Activated CD4-positive, CD25-positive, alpha-beta regulatory T cell treated with anti-CD3 and anti-CD28 coated beads, Interleukin-2, amount 50 U/mL, for 24 hours (primary cell): ENCODE measurements around the gene SMIM44.

Source experiments
- ATAC-seq, 2 donors: fragments of 150-1000 bp; cut with Tn5 transposase; one replicate each; pipeline ENCODE4 v1.10.0; 2021; ENCODE audit warnings: mild to moderate bottlenecking in 1 of 2, moderate library complexity in 1 of 2

The SMIM44 gene

DNA sequence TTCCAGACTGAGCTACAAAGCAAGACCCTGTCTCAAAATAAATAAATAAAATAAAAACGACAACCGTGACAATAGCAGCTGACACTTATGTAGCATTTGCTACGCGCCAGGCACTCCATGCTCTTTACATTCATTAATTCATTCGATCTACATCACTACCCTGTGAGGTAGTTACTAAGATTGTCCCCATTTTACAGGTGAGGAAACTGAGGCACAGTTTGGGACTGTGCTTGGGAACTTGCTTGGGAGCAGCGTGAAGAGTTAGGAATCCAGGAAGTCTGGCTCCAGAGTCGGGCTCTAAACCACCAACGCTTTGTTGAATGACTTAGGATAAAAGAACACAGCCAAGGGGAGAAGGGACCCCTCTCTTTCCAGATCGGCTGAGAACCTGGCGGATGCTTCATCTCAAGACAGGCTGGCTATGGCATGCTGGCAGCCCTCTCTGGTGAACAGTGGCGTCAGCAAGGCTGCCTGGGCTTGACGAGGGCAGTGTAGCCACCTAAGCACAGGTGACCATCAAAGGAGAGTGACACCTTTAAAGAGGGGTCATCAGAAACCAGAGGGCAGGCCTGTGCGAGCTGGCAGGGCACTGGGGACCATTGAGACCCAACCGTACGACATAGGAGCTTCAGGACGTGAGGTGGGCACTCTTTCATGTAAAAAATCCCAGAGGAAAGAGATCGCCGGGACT lies 16.6 kb upstream of the SMIM44 start:
- ATAC-seq, result no peak

DNA sequence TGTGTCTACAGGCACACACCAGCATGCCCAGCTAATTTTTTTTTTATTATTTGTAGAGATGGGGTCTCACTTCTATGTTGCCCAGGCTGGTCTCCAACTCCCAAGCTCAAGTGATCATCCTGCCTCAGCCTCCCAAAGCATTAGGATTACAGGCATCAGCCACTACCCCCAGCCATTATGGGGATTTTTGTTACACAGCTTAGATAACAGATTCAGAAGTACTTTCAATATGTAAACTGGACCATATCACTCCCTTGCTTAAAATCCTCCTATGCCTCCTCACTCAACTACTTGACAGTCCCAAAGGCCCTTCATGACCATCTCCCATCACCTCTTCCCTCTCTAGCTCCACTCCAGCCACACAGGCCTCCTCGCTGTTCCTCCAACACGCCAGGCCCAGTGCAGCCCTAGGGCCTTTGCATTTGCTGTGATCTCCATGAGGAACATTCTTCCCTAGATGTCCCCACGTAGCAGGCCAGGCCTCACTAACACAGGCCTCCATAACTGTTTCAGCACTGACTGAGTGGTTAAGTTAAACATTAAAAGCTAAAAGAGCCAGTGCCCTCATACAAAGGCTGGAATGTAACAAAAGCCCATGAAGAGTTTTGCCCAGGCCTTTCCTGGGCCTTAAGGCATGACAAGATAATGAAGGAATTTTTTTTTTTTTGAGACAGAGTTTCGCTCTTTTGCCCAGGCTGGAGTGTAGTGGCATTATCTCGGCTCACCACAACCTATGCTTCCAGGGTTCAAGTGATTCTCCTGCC lies 14.7 kb upstream of the SMIM44 start:
- ATAC-seq, result no peak

DNA sequence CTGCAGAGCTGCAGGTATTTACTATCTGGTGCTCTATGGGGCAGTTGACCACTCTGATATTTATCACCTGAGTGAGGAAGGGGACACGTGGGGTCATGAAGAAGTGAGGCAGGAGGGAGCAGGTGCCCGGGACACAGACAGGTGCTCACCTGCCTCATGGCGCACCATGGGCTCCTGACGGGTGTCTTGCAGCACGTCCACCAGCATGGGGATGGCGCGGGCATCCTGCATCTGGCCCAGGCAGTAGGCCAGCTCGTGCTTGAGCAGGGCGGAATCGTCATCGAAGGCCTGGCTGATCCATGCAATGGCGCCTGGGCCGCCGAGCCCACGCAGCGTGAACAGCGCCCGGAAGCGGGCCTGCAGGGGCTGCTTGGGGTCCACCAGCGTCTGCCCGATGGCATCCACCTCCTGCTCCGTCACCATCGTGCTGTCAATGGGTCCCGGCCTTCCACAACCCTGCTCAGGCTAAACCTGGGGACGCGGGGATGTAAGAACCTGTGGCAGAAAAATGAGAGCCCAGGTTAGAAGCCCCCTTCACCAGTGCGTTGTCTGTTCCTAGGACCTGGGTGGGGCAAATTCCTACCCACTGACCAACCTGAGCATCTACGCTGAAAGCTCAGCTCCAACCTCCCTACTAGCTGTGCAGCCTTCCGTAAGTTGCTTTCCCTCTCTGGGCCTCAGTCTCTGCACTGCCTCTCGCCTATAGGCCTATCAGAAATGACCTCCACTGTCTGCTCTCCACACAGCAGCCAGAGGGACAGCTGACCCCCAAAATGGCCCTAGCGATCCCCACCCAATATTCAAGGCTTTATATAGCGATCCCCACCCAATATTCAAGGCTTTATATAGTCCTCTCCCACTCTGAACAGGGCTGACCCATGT lies 13.4 kb upstream of the SMIM44 start:
- ATAC-seq, result no peak

GRCh38 chr19:3494559-3494958 lies 11.3 kb upstream of the SMIM44 start:
- ATAC-seq, result peak; percentile 65 to 73

DNA sequence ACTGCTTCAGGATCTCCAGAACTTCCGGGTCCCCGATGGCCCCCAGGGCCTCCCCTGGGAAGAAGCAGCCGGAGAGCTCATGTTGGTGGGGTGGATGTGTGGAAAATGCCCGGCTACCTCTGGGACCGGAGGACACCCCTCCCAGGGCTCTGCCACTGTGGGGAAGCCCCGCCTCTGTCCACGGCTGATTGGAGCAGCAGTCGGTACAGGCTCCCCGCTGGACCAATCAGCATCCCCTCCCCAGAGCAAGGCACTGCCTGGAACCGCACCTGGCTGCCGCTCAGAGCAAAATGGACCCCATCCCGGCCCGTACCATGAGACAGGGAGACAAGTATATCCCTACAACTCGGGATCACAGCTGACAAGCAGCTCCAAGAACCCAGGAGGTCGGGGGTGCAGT lies 10.8 kb upstream of the SMIM44 start:
- ATAC-seq, result peak; percentile 58 to 69

DNA sequence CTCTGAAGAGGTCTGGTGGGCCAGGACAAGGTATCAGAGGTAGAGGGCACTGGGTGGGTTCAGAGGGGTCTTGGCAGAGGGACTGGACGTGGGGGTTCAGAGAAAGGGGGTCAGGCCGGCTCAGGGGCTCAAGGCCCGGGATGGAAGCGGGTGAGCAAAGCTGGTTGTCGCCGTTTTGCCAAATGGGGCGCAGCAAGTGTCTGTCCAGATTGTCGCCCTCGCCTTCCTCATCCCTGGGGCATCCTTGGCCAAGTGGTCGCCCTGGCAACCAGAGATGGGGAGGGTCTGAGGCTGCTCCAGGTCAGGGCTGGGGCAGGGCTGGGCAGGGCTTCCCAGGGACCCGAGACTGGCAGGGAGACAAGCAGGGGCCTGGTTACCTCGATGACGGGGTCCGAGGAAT lies 10.4 kb upstream of the SMIM44 start:
- ATAC-seq, result no peak

DNA sequence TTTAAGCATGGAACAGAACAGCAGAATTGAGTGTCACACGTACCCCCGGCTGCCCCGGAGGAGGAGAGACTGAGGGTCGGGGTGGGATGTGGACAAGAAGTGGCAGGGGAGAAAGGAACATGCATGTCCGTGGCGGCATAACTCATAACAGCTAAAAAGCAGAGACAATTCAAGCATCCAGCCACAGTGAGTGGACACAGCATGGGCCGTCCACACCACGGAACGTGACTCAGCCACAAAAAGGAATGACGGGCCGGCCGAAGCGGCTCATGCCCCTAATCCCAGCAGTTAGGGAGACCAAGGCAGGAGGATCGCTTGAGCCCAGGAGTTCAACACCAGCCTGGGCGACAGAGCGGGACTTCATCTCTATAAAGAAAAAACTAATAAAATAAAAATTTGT lies 9.7 kb upstream of the SMIM44 start:
- ATAC-seq, result no peak

- ATAC-seq, result no peak
Observed at GRCh38 chr19:3492131-3492839, 9.0 kb upstream of the SMIM44 start.

DNA sequence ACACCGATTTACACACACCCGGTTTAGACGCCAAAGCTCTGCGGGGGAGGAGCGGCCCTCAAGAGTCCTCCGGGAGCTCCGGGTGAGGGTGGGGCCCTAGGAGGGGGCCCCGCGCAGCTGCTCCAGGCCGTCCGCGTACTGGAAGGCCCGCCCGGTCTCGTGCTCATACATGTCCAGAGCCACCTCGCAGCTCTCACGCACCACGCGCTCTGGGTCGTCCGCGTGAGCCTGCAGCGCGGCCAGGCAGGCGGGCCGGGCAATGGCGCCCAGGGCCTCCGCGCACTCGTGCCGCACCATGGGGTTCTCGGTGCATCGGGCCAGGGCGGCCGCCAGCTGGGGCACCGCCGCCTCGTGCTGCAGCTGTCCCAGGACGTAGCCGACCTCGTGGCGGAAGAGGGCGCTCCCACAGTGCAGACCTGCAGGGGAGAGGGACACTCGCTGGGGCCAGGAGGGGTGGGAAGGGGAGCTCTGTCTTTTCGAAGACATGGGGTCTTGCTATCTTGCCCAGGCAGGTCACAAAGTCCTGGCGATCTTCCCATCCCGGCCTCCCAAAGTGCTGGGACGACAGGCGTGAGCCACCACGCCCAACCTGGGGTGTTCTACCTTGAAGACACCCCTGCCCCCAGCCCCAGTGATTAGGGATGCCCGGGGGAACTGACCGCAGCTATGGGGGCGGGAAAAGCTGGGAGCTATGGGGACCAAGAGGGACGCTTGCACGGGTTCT lies 8.3 kb upstream of the SMIM44 start:
- no peak for ATAC-seq

- ATAC-seq, result no peak
Observed at GRCh38 chr19:3482507-3483225, 575 bp downstream of the SMIM44 start.

DNA sequence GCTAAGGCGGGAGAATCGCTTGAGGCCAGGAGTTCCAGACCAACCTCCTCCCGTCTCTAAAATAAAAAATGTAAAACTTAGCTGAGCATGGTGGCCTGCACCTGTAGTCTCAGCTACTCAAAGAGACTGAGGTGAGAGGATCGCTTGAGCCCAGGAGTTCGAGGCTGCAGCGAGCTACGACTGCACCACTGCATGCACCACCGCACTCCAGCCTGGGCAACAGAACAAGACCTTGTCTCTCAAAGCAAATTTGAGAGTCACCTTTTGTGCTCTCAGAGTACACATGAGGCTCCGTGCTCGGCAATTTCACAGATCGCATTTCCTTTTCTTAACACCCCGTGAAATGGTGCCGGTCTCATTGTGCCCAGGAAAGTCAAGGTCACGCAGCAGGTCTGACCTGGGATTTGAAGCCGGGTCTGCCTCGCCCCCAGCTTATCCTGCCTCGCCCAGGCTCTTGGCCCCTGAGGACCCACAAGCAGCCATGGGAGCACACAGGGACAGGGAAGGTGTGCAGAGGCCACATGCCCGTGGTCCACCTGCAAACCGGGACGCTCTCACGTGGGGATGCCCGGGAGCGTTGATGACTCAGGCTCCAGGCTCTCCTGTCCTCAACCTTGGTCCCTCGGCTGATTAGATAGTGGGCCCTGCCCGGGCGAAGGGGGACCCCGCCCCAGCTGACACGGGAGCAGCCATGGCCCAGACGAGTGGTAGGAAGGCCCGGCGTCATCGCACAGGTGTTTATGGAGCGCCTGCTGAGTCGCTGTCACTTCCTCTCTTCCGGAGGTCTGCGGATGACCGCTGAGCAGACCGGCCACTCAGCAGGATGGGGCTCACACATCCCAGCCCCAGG lies 1.8 kb downstream of the SMIM44 start:
- ATAC-seq, result no peak

DNA sequence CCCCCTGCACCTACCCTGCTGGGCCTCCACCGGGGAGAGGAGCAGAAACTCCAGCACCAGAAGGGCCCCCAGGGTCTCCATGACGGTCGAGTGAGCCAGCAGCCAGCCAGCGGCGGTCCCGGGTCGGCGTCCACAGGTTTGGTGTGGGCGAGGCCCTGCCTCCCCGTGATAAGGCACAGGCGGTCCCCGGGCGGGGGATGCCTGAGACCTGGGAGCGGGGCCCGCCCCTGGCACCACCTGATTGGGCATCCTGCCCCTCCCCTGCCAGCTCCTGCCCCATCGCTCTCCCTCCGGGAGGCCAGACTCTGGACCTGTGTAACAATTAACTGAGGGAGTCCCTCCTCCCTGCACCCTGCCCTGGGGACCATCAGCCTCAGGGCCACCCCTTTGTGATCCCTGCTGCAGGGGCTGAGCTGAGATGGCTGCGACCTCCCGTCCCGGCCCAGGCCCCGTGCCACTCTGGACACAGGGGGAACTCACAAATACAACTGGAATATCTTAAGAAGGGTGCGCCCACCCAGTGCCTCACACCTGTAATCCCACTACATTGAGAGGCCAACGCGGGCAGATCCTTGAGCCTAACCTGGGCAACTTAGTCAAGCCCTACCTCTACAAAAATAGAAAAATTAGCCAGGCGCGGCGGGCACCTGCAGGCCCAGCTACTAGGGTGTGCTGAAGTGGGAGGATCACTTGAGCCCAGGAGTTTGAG lies 2.7 kb downstream of the SMIM44 start, which contains the start of gene SMIM24:
Gene SMIM24 (minus strand): TSS at position 143 of the 709 bp plus-strand sequence. CDS start 62 bp downstream, at position 81.
- ATAC-seq, result no peak

- no peak for ATAC-seq
Observed at GRCh38 chr19:3479834-3480215, 3.4 kb downstream of the SMIM44 start.

- peak; percentile 56 to 60 for ATAC-seq
Observed at GRCh38 chr19:3479177-3479833, 3.9 kb downstream of the SMIM44 start.

DNA sequence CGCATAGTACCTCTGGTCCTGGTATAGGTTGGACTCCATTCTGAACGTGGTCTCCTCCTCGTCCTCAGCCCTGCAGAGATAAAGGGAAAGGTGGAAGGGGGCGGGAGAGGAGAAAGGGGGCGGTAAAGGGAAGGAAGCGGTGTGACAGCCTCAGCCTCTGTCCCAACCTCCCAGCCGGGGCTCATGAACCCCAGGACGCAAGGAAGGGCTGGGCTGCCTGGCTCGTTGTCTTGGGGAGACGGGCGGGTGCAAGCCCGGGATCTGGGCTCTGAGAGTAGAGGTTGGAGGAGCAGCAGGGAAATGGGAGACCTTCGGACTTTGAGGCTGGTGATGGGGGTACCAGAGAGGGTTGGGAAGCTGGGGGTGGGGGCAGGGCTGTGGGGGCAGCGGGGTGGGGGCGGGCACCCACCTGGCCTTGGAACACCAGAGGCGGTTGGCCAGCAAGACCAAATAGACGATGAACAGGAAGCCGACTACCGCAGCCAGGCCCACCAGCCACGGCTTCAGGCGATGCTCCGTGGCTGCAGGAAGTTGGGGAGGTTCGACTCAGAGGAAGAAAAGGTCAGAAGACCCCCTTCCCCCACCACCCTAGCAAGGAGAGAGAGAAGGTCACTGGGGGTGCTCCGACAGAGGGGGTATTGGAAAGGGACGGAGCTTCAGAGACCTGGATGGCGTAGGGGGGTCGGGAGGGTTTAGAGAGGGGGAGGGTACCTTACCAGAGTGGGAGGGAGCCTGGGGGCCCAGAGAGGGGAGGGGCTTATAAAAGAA lies 4.6 kb downstream of the SMIM44 start:
- ATAC-seq, result peak; percentile 9 to 18

DNA sequence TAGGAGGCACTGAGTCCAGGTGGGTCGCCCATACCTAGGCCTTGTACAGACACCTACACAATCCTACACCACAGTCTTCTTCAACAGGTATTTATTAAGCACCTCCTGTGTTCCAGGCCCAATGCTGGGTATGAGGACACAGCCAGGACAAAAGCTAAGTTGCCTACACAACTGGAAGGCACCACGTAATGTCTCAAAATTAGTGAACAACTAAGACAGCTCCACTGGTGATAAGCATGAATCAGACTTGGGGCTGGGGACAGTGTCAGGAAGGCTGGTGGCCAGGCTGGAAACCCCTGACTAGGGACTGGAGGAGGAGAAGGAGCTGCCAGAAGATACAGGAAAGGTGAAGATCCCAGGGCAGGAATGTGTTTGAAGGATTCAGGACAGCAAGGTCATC lies 5.3 kb downstream of the SMIM44 start:
- ATAC-seq, result no peak

DNA sequence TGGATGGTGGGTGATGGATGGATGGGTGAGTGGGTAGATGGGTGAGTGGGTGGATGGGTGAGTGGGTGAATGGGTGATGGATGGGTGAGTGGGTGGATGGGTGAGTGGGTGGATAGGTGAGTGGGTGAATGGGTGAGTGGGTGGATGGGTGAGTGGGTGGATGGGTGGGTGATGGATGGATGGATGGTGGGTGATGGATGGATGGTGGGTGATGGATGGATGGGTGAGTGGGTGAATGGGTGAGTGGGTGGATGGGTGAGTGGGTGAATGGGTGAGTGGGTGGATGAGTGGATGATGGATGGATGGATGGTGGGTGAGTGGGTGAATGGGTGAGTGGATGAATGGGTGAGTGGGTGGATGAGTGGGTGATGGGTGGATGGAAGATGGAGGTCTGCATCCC lies 5.7 kb downstream of the SMIM44 start:
- no peak for ATAC-seq

- no peak for ATAC-seq
Observed at GRCh38 chr19:3476830-3477229, 6.4 kb downstream of the SMIM44 start.
